ENCODE data around the gene TBXA2R.

Gene TBXA2R

DNA sequence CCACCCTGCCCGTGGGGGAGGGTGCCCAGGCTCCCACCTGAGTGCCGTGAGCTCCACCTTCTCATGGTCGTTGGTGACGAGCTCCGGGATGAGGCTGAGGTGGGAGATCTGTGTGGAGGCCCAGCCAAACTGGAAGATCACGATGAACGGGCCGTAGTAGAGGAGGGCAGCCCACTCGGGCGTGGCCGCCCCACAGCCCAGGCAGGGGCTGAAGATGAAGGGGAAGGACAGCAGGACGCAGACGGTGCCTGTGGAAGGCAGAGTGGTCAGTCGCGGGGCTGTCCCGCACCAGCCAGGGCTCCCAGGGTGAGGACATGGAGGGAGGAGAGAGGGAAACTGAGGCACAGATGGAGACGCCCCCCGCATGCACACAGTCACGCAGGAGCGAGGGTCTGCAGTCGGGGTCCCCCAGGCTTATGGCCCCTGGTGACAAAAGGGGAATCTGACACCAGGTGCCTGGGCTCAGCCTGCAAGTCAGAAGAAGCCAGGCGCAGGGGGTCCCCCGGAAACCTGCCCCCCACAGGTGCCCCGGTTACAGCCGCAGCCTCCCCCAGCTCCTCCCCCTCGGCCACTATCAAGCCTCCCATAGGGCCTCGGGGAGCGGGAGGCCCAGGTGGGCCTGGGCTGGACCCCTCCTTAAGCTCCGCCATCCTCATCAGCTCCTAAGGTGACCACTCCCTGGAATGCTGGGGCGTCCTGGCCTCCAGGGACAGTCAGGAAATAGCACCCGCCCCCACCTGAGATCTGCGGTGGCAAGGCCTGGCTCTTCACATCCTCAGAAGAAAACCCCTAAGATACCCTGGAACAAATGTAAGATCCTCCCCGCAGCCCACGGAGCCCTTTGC lies 55.5 kb downstream of the TBXA2R start:
- DNase-seq, result no peak

DNA sequence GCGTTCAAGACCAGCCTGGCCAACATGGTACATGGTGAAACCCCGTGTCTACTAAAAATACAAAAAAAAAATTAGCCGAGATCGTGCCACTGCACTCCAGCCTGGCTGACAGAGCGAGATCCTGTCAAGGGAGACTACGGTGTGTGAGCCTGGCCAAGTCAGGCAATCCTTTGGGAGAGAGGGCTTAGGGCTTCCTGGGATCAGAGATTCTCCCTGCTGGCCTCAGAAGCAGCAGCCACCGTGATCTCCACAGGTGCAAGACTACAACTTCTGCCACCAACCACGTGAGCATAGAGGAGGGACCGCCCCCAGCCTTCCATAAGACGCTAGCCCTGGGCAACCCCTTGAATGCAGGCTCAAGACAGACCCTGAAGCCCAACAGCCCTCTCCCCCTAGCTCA lies 56.9 kb downstream of the TBXA2R start:
- no peak for DNase-seq

DNA sequence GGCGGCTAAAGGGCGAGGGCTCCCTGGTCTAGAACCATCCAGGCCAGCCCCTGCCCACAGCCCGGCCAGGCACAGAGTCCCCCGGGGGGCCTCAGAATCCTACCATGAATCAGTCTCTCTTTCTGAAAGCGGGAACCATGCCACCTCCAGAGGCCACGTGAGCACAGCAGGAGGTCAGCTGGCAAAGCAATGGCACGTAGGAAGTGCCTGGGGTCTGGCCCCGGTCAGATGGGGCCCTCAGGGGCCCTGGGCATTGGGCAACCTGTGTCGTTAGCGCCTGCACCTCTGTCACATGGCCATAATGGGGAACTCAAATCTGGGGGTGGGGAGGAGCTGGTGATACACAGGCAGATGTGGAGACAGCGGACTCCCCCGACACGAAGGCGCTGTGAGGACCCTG lies 58.1 kb downstream of the TBXA2R start:
- DNase-seq, result no peak

DNA sequence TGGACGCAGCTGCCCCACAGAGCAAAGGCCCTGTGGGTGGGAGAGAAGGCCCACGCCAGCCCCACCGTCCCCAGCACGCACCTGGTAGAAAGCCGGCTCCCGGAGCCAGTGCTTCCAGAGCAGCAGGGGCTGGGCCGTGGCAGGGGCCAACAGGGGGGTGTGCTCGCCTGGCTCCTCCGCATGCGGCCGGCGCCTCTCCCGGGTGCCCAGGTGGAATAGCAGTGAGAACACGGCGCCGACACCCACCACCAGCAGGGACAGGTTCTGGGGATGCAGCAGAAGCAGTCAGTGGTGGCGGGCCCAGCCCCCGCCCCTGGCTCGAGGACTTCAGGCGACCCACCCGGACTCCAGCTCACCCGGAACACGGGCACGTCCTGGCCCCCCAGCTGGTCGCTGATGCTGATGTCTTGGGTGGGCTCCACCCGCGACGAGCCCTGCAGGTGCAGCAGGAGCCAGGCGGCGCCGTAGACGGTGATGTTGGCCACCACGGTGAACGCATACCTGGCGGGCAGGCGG lies 58.9 kb downstream of the TBXA2R start:
- no peak for DNase-seq

DNA sequence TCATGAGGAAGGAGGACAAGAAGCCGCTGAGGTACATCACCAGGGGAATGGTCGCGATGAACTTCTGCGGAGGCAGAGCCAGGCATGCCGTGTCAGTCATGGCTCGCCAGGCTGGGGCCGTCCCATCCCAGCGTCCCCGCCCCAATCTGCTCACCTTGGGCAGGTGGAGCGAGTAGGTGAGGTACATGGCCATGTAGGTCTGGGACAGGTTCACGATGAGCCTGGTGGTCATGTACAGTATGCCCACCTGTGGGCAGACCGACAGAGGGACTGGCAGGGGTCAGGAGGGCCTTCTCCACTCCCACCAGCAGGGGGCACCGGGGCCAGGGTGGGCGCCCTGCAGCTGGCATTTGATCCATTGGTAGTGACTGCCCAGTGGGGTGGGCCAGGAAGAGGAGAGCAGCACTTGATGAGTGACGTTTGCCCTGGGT lies 59.4 kb downstream of the TBXA2R start:
- DNase-seq, result no peak

DNA sequence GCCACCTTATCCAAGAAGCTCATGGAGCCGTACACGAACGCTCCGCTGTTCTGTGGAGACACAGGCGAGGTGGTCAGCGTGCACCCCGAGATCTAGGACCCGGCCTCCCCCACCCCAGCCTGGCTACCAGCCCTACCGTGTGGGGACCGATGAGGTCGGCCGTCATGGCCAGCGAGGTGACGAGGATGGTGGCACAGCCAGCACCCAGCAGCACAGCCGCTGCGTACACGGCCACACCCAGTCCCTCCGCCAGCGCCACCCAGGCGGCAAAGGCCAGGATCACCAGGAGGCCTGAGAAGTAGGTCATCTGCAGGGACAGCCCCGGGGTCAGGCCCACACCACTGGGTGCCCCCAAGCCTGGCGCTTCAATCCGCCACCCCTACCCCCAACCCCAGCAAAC lies 60.6 kb downstream of the TBXA2R start:
- DNase-seq, result no peak

DNA sequence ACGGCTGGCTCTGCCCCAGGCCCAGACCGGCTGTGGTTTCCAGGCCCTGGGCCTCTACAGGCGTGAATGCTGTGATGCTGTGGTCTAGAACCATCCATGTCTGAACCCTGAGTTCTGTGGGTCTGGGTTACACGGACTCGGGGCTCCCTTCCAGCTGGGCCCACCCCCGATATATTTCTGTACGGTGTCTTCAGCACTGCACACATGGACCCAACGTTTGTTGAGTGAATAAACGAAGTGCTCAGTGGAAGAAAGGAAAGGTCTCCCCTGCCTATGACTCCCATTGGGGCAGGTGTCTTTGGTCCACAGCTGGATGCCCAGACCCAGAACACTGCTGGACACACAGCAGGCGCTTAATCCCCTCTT lies 61.0 kb downstream of the TBXA2R start:
- DNase-seq, result no peak

DNA sequence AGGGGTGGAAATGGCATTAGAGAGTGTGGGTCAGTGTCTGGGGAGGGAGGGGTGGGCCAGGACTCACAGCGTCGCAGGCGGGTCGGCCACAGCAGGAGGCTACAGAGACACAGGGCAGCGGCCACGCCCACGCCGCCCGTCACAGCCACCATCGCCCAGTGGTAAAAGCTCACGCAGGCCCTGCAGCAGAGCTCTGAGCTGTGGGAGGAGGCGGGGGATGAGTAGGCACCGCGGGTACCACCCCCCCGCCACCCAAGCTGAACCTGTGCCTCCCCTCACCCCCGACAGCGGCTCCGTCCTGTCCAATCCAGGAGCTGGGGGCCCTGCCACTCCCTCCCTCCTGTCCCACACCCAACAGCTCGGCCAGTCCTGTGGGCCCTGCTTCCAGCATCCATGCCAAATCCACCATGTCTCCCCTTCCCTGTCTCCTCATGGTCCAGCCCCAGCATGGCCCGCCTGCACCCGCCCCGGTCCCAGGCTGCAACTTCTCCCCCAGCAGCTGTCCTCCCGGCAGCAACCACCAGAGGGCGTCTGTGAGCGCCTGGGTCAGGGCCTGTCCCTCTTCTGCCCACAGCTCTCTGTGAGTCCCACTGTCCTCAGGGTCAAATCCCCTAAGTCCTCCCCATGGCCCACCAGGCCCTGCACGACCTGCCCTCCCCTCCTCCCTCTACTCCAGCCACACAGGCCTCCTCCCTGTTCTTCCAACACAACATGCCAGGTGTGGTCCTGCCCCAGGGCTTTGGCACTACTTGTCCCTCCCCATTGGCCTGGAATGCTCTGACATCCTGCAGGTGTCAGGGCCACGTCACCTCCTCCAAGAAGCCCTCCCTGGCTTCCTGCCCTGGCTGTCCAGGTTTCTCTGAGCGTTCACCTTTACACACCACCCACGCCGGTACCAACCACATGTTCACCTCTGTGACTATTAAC lies 61.7 kb downstream of the TBXA2R start:
- peak; percentile 72 for DNase-seq
